Prostate gland (tissue), 2 donors: Measurements from ENCODE around the gene WDR59.

Source experiments
- CTCF ChIP-seq, 4 experiments: fragments of 200-600 bp in 2 of 4; fragments of 450-650 bp in 2 of 4; sonication (generic) in 2 of 4; IDR thresholded peaks; 1 replicate in 3 of 4; 2 replicates in 1 of 4; pipeline ENCODE4 v1.5.1; 2016 to 2019; ENCODE audit warnings: antibody characterized with exemption in 4 of 4, mild to moderate bottlenecking in 2 of 4, moderate library complexity in 2 of 4
- POLR2A ChIP-seq: fragments of 450-650 bp; IDR thresholded peaks from one replicate; pipeline ENCODE4 v1.6.1; 2016; ENCODE audit warnings: antibody characterized with exemption, mild to moderate bottlenecking
- POLR2AphosphoS5 ChIP-seq: sonication (generic); formaldehyde crosslinking; IDR thresholded peaks from one replicate; pipeline ENCODE4 v1.6.1; 2017; ENCODE audit warnings: antibody characterized with exemption

DNA sequence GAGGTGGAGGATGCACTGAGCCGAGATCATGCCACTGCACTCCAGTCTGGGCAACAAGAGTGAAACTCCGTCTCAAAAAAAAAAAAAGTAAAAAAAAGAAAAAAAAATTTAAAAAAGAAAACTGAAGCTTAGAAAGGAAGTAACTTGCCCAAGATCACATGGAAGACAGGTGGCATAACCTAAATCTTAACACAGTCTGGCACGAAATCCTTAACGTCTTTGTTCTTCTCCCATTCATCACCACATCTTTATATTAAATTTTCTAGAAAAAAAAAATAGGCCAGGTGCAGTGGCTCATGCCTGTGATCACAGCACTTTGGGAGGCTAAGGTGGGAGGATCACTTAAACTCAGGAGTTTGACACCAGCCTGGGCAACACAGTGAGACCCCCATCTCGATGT is 9.3 kb downstream of the WDR59 start:
- TF ChIP-seq POLR2AphosphoS5 (no peak), CTCF (IDR thresholded peaks at IDR 0.05) (no peak), POLR2A (no peak)
